Medulla oblongata (tissue), 1 donor: ENCODE measurements around the gene OR4N5.
A peak's percentile ranks its signal among the peaks of the same experiment; 100 is the strongest.
"Not testable (repeated sequence)": the region's sequence is repeated elsewhere in the genome, so short reads cannot be mapped to it uniquely, and the experiment has no call there.

ENCODE experiments used
- DNase-seq: peaks from one replicate; pipeline ENCODE4 v3.0.0-alpha.2; 2015; ENCODE audit errors: extremely low spot score

OR4N5 gene, protein sequence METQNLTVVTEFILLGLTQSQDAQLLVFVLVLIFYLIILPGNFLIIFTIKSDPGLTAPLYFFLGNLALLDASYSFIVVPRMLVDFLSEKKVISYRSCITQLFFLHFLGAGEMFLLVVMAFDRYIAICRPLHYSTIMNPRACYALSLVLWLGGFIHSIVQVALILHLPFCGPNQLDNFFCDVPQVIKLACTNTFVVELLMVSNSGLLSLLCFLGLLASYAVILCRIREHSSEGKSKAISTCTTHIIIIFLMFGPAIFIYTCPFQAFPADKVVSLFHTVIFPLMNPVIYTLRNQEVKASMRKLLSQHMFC

DNA sequence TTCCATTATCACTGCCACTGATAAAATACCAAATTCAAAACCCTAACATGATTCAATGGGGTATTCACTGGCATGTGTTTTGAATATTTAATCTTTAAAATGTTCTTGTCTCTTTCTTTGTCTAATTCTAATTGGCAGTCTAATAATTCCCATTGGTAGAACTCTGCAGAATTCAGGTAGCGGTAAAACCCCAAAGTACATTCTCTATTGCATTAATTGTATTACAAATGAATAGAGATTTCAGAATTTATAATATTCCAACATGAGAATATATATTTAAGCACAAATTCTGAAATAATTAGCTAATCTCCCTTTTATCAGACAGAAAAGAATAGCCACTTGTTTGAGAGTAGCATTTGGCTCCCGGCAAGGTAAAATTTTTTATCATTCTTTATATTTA, at the start of gene OR4N5:
Gene OR4N5, plus strand, starts transcription at position 301 of the 400 bp plus-strand sequence. CDS start 4,916 bp downstream, outside the sequence.
- no peak for DNase-seq

DNA sequence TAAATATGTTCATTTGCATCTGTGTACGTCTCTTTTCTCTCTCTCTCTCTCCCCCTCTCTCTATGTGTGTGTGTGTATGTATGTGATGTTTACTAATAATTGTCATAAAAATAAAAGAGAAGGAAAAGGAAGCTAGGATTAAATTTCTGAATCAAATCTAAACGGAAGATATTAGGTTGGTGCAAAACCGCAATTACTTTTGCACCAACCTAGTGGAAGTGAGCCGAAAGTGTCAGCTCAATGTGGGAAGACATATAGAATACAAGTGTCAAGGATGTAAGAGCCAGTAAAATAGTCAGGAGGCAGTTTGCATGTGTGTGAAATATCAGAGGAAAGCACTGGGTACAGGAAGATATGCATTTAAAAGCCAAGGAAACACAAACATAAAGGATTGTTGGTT, 46.6 kb upstream of the OR4N5 start:
- DNase-seq = no peak

DNA sequence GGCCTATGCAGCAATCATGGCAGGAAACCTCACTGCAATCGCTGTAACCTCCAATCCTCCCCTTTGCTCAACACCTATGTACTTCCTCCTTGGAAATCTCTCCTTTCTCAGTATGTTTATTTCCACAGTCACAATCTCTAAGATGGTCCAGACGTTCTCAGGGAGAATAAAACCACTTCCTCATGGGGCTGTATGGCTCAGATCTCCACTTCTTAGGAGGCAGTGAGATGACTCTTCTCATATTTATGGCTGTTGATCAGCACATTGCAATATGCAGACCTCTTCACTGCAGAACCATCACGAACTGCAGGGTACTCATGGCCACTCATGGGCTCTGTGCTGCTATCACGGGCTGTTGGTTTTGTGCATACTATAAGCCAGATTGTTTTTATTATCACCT, 45.2 kb upstream of the OR4N5 start:
- no peak for DNase-seq

DNA sequence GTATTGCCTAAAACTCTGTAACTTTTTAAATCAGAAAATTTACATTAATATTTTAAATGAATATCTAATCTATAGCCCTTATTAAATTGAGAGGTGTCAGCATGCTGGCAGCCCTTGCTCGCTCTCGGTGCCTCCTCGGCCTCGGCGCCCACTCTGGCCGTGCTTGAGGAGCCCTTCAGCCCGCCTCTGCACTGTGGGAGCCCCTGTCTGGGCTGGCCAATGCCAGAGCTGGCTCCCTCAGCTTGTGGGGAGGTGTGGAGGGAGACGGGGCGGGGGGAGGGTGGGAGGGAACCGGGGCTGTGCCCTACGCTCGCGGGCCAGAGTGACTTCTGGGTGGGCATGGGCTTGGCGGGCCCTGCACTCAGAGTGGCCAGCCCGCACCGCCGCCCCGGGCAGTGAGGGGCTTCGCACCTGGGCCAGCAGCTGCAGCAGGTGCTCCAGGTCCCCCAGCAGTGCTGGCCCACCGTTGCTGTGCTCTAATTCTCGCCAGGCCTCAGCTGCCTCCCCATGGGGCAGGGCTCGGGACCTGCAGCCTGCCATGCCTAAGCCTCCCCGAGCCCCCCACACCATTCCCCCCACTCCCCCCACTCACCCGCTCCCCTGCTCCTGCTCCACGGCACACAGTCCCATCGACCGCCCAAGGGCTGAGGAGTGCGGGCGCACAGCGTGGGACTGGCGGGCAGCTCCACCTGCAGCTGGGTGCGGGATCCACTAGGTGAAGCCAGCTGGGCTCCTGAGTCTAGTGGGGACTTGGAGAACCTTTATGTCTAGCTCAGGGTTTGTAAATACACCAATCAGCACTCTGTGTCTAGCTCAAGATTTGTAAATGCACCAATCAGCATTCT, 39.5 kb upstream of the OR4N5 start:
- DNase-seq = not testable (repeated sequence)

DNA sequence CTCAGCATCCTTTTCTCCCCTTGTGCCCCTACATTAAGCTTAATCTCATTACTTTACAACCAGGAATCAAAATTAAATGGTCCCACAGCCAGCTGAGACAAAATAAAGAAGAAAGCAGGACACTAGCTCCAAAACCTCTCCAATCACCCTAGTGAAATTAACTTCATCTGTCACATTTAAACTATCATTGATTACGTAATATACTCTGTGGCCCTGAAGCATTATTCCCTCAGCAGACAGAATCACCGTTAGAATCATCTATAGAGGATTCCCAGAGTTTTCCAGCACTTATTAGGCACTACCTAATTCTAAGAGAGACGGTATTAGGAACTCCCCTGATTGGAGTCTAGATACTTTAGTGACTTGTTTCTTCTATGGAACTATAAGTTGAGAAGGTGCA, 28.2 kb upstream of the OR4N5 start, which contains the start of gene OR4K17:
Gene OR4K17, plus strand, starts transcription at position 302 of the 400 bp plus-strand sequence. CDS start 6,761 bp downstream, outside the sequence.
- no peak for DNase-seq

DNA sequence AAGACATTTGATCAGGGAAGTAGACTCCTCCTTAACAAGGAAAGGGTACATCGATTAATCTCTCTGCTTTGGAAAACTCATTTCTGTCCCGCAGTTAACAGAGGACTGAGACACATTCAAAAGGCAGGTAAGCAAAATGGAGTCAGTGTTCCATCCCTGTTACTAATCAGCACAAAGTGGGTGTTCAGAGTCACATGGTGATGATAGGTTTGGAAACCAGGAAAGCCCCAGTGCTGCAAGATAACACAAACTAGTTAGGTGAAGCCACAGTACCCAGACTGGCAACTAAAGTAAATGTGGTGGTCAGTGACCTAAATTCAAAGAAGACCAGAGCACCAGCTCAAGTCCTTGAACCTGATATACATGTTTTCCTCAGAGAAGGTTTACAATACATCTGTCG, 26.3 kb upstream of the OR4N5 start:
- DNase-seq = no peak

- no peak for DNase-seq
Measured at GRCh38 chr14:20116748-20117147, 21.9 kb upstream of the OR4N5 start.

GRCh38 chr14:20118795-20119194, 19.8 kb upstream of the OR4N5 start:
- DNase-seq = no peak

DNA sequence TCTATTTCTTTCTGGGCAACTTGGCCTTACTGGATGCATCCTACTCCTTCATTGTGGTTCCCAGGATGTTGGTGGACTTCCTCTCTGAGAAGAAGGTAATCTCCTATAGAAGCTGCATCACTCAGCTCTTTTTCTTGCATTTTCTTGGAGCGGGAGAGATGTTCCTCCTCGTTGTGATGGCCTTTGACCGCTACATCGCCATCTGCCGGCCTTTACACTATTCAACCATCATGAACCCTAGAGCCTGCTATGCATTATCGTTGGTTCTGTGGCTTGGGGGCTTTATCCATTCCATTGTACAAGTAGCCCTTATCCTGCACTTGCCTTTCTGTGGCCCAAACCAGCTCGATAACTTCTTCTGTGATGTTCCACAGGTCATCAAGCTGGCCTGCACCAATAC, 5.3 kb downstream of the OR4N5 start:
- DNase-seq = no peak

DNA sequence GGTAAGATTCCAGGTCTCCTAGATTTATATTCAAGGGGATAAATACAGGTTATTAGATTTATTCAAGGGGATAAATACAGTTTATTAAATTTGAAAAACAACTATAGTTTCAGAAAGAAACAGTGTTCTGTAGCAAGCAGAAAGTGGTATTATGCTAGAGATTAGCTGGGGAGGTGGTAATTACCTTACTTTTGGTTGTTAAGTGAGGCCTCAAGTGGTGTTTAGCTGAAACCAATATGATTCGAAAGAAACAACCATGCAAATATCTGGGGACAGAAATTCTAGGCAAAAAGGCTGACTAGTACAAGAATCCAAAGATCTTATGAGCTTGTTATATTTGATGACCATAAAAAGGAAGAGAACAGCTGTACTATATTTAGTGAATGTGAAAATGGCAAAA, 6.2 kb downstream of the OR4N5 start:
- no peak for DNase-seq

DNA sequence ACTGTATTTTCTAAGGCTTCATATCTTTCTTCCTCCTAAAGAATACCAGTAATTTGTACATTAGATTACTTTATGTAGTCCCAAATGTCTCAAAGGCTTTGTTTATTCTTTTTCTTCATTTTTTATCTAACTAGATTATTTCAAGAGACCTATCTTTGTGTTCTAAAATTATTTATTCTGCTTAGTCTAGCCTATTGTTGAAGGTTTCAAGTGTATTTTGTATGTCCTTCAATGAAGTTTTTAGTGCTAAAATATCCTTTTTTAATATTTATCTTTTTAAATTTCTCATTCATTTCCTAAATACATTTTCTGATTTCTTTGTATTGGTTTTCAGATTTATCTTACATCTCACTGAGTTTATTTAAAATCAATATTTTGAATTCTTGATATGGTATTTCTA, 25.8 kb downstream of the OR4N5 start:
- no peak for DNase-seq

- no peak for DNase-seq
Measured at GRCh38 chr14:20167091-20167490, 28.5 kb downstream of the OR4N5 start.

GRCh38 chr14:20169852-20170251, 31.2 kb downstream of the OR4N5 start:
- not testable (repeated sequence) for DNase-seq

DNA sequence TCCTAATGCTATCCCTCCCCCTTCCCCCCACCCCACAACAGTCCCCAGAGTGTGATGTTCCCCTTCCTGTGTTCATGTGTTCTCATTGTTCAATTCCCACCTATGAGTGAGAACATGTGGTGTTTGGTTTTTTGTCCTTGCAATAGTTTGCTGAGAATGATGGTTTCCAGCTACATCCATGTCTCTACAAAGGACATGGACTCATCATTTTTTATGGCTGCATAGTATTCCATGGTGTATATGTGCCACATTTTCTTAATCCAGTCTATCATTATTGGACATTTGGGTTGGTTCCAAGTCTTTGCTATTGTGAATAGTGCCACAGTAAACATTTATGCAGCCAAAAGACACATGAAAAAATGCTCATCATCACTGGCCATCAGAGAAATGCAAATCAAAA, 35.6 kb downstream of the OR4N5 start:
- DNase-seq = not testable (repeated sequence)

GRCh38 chr14:20176330-20176729, 37.7 kb downstream of the OR4N5 start:
- no peak for DNase-seq

GRCh38 chr14:20177433-20177974, 38.9 kb downstream of the OR4N5 start:
- no peak for DNase-seq

DNA sequence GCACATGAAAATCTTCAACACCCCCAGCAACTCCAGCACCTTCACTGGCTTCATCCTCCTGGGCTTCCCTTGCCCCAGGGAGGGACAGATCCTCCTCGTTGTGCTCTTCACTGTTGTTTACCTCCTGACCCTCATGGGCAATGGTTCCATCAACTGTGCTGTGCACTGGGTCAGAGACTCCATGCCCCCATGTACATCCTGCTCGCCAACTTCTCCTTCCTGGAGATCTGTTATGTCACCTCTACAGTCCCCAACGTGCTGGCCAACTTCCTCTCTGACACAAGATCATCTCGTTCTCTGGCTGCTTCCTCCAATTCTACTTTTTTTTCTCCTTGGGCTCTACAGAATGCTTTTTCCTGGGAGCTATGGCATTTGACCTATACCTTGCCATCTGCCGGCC, 40.6 kb downstream of the OR4N5 start:
- peak; percentile 57 for DNase-seq

- DNase-seq = peak; percentile 40
Measured at GRCh38 chr14:20179880-20180279, 41.3 kb downstream of the OR4N5 start.

GRCh38 chr14:20180486-20180885, 41.9 kb downstream of the OR4N5 start:
- no peak for DNase-seq

DNA sequence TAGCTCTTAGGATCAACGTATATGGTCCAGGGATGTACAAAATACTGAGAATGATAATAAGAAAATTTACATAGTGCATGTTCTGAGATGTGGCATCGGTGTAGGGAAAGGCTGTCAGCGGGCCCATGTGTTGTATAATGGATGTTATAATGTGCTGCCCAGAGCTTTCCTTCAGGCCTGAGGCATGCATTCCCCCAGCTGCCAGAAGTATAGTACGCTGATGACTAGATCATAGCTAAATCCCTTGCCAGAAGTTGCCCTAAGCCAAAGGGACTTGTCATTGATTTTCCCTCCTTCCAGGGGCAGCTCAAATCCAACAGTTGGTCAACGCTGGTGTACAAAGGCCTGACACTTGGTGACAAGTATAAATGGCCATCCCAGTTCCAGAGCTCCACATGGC, 45.6 kb downstream of the OR4N5 start:
- DNase-seq = no peak

DNA sequence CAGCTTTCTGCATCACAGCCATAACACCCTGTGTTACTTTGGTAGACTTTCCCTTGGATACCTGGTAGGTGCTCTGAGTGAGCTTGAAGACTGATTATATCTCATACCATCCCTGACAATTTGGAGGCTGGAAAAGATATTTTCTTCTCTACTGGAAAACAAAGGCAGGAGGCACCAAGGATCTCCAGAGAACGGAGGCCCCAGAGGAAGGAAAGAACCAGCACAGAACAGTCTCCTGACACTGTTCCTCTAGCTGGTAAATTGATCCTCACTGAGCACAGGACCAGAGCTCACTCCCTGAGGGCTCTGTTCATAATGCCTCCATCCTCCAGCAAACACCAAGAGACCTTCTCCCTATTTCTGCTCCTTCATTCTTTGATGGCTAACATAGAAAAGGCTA, 52.0 kb downstream of the OR4N5 start, which contains the start of gene OR11G2:
Gene OR11G2, plus strand, starts transcription at position 301 of the 400 bp plus-strand sequence. CDS start 6,542 bp downstream, outside the sequence.
- no peak for DNase-seq

GRCh38 chr14:20191396-20191795, 52.8 kb downstream of the OR4N5 start:
- no peak for DNase-seq
